Adrenal gland (tissue), 5 donors: ENCODE results near the gene ARHGEF7.

Experiments used
- CTCF ChIP-seq, 6 experiments: fragments of 450-650 bp in 4 of 6; fragments of 200-600 bp in 2 of 6; sonication (generic) in 1 of 6; IDR thresholded peaks; 1 replicate in 5 of 6; 2 replicates in 1 of 6; pipeline versions ENCODE4 v1.5.1 to v1.8.0; 2016 to 2021; ENCODE audit warnings: antibody characterized with exemption in 6 of 6, mild to moderate bottlenecking in 2 of 6, moderate library complexity in 1 of 6
- POLR2A ChIP-seq, 2 donors: fragments of 450-650 bp; IDR thresholded peaks; one replicate each; pipeline ENCODE4 v1.6.1; 2017; ENCODE audit warnings: antibody characterized with exemption in 2 of 2, mild to moderate bottlenecking in 2 of 2, moderate library complexity in 1 of 2
- donor health status: DM: no; HTN: no; CAD: no.

GRCh38 chr13:111201304-111201940 is 86.3 kb downstream of the ARHGEF7 start:
- TF ChIP-seq CTCF (IDR thresholded peaks at IDR 0.05): no peak
- TF ChIP-seq POLR2A (IDR thresholded peaks at IDR 0.05): no peak
